GM19099 (cell line): ENCODE data around the gene MSH3.

Experiments used
- POLR2A ChIP-seq: IDR thresholded peaks from 3 replicates; pipeline ENCODE4 v1.6.1; 2011; ENCODE audit warnings: low read depth; ENCODE audit not compliant: insufficient read length; ENCODE audit errors: extremely low read depth

MSH3 gene

GRCh38 chr5:80696450-80696849 lies 42.0 kb downstream of the MSH3 start:
- TF ChIP-seq POLR2A: no peak

DNA sequence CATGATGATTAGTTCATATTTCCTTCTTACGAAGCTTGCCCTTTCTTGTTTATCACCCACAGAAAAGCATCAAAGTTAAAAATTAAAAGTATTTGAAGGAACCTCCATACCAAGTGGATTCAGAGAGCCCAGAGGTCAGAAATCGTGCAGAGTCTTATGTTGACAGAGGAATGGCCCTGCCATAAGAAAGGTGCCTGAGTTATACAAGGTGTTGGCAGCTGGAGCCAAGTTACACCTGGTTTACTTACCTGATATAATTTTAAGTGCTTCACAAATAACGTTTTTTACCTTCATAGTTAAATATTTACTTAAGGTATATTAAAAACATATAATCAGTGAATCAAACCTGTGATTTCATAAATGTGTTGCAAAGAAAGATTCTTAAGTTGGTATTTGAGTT lies 42.6 kb downstream of the MSH3 start:
- TF ChIP-seq POLR2A: no peak

- no peak for TF ChIP-seq POLR2A
Observed at GRCh38 chr5:80698369-80698768, 43.9 kb downstream of the MSH3 start.

DNA sequence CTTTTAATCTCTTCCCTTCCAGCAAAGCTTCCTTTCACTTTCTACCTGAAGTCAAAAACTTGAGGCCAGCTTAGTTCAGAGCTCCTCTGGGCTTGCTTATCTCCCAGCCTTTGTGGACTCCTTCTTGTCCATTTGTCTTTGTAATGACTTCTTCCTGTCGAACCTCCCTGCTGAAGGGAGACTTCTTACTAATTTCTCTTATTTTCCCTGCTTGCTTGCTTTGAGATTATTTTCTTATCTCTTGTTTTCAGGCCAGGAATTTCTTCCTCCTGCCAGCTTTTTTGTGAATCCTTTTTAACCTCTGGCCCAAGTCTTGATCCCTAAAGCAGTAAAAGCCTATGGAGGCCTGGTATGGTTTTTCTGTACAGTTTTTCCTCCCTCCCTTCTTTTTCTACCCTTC lies 47.1 kb downstream of the MSH3 start:
- TF ChIP-seq POLR2A: no peak

- TF ChIP-seq POLR2A: no peak
Observed at GRCh38 chr5:80703291-80703690, 48.8 kb downstream of the MSH3 start.

- TF ChIP-seq POLR2A: no peak
Observed at GRCh38 chr5:80703747-80704146, 49.3 kb downstream of the MSH3 start.

DNA sequence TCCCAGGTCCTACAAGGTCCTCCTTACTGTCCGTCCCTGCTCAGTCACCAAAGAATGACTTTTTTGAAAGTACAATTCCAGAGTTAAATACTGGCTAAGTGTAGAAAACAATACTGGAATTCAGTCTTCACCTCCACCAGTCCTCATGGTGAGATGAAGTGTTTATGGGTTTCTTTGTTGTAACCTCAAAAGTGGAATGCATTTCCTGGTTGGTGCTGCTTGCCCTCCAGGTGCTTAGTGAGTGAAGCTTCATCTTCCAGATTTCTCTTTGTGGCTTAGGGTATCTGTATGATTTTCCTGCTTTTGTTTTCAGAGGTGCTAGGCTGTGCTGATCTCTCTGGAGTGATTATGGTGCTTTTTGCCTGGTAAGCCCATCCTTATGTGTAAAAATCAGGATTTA lies 49.8 kb downstream of the MSH3 start:
- no peak for TF ChIP-seq POLR2A

GRCh38 chr5:80705216-80705769 lies 50.8 kb downstream of the MSH3 start:
- TF ChIP-seq POLR2A: no peak

- no peak for TF ChIP-seq POLR2A
Observed at GRCh38 chr5:80705801-80706200, 51.3 kb downstream of the MSH3 start.

DNA sequence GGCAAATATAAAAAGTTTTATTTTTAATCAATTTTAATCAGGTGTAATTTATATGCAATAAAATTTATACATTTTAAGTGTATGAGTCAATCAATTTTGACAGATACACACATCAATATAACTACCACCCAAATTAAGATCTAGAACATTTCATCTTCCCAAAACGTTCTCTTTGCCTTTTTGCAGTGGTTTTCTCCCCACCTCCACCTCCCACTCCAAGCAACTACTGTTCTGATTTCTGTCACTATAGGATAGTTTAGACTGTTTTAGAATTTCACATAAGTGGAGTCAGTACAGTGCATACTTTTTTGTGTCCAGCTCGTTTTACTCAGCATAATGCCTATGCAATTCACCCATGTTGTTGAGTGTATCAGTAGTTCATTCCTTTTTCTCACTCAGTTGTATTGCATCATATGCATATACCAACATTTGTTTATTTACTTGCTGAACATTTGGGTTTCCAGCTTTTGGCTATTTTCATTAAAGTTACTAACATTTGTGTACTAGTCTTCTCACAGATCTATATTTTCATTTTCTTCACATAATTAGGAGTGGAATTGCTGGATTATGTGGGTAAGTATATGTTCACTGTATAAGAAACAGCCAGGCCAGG lies 52.5 kb downstream of the MSH3 start:
- TF ChIP-seq POLR2A: no peak

DNA sequence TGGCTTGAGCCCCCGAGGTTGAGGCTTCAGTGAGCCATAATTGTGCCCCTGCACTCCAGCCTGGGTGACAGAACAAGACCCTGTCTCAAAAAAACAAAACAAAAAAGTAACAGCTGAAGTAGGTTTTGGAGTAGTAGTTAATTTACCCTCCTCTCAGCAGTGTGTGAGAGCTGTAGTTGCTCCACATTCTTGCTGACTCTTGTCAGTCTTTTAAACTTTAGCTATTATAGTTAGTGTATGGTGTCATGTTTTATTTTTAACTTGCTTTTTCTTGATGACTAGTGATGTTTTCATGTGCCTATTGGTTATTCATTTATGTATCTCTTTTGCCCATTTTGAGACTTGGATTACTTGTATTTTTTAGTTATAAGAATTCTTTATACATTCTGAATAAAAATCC lies 53.2 kb downstream of the MSH3 start:
- no peak for TF ChIP-seq POLR2A

- no peak for TF ChIP-seq POLR2A
Observed at GRCh38 chr5:80711216-80711615, 56.8 kb downstream of the MSH3 start.

GRCh38 chr5:80711938-80712337 lies 57.5 kb downstream of the MSH3 start:
- no peak for TF ChIP-seq POLR2A

DNA sequence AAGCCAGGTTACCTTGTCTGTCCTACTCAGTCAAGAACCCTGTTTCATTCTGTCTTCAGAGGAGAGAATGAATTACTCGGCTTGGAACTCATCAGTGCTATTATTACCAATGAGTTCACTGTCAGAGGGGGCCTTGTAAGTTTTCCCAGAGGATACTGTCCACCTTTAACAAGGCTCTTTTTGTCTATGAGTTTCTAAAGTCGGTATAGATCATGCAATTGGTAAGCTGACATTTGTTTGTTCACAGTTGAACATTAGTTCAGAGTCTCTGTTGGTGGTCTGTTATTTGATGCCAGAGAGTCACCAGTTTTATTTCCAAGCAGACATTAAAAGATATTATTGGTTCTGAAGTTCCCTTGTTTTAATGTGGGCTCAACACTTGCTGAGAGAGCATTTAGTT lies 58.5 kb downstream of the MSH3 start:
- TF ChIP-seq POLR2A: no peak

- no peak for TF ChIP-seq POLR2A
Observed at GRCh38 chr5:80713631-80714030, 59.2 kb downstream of the MSH3 start.

DNA sequence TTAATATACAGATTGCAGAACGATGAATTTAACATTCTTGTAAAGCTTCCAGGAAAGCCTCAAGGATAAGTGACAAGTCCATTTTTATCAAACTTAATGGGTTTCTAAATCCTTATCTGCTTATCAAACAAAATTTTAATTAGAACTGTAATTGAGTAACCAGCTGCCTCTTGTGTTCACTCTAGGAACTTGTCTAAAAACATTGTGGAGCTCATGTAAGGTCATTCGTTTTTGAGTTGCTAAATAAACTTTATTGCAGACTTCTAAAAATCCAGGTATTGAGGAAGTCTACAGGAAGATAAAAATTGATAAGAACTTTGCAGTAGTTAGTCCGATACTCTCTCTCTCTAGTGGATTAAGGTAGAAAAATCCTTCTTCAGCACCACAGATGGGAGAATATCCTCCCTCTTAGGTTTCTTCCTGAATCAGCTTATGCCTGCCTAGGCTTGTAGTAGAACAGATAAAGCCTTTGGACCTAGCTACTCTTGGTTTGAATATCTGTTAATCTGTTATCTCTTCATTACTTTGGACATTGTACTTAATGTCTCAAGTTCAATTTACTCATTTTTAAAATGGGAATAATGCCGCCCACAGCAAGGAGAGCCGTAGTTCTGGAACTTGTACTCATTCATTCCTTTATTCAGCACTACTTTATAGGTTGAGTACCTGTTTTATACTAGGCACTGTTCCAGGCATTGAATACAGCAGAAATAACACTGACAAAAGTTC lies 60.3 kb downstream of the MSH3 start:
- TF ChIP-seq POLR2A: no peak
